ENCODE measurements around the gene STAB2. TPM values are rescaled to one million over a fixed set of nuclear protein-coding genes. Genes with fewer than 3 reads are reported as not detected.

The STAB2 gene, protein sequence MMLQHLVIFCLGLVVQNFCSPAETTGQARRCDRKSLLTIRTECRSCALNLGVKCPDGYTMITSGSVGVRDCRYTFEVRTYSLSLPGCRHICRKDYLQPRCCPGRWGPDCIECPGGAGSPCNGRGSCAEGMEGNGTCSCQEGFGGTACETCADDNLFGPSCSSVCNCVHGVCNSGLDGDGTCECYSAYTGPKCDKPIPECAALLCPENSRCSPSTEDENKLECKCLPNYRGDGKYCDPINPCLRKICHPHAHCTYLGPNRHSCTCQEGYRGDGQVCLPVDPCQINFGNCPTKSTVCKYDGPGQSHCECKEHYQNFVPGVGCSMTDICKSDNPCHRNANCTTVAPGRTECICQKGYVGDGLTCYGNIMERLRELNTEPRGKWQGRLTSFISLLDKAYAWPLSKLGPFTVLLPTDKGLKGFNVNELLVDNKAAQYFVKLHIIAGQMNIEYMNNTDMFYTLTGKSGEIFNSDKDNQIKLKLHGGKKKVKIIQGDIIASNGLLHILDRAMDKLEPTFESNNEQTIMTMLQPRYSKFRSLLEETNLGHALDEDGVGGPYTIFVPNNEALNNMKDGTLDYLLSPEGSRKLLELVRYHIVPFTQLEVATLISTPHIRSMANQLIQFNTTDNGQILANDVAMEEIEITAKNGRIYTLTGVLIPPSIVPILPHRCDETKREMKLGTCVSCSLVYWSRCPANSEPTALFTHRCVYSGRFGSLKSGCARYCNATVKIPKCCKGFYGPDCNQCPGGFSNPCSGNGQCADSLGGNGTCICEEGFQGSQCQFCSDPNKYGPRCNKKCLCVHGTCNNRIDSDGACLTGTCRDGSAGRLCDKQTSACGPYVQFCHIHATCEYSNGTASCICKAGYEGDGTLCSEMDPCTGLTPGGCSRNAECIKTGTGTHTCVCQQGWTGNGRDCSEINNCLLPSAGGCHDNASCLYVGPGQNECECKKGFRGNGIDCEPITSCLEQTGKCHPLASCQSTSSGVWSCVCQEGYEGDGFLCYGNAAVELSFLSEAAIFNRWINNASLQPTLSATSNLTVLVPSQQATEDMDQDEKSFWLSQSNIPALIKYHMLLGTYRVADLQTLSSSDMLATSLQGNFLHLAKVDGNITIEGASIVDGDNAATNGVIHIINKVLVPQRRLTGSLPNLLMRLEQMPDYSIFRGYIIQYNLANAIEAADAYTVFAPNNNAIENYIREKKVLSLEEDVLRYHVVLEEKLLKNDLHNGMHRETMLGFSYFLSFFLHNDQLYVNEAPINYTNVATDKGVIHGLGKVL (N-terminal part only)
- 0.03 TPM for total RNA-seq
- long read RNA-seq, result 0 reads

GRCh38 chr12:103586791-103587370 is at the start of gene STAB2:
Gene STAB2 (plus strand): TSS chr12:103587273. CDS start chr12:103587477, 204 bp downstream.
- H3K27me3 ChIP-seq (ENCODE audit: low read depth), result peaks cover 12% of the 10 kb centered on the region
- H3K36me3 ChIP-seq, result no peaks in the 10 kb centered on the region
- H3K4me3 ChIP-seq, result no peak within 1 kb of the TSS
- TF ChIP-seq, protein P1, sequence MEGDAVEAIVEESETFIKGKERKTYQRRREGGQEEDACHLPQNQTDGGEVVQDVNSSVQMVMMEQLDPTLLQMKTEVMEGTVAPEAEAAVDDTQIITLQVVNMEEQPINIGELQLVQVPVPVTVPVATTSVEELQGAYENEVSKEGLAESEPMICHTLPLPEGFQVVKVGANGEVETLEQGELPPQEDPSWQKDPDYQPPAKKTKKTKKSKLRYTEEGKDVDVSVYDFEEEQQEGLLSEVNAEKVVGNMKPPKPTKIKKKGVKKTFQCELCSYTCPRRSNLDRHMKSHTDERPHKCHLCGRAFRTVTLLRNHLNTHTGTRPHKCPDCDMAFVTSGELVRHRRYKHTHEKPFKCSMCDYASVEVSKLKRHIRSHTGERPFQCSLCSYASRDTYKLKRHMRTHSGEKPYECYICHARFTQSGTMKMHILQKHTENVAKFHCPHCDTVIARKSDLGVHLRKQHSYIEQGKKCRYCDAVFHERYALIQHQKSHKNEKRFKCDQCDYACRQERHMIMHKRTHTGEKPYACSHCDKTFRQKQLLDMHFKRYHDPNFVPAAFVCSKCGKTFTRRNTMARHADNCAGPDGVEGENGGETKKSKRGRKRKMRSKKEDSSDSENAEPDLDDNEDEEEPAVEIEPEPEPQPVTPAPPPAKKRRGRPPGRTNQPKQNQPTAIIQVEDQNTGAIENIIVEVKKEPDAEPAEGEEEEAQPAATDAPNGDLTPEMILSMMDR (IDR thresholded peaks at IDR 0.05; ENCODE audit: borderline replicate concordance), result no peak
- no peak for DNase-seq
- H3K4me1 ChIP-seq, result no peaks in the 10 kb centered on the region
- no peaks in the 10 kb centered on the region for H3K9me3 ChIP-seq (replicated peaks)
- H3K27ac ChIP-seq (replicated peaks), result no peak within 1 kb of the TSS
- intact Hi-C loops (cut with micrococcal nuclease), result no loop called here

DNA sequence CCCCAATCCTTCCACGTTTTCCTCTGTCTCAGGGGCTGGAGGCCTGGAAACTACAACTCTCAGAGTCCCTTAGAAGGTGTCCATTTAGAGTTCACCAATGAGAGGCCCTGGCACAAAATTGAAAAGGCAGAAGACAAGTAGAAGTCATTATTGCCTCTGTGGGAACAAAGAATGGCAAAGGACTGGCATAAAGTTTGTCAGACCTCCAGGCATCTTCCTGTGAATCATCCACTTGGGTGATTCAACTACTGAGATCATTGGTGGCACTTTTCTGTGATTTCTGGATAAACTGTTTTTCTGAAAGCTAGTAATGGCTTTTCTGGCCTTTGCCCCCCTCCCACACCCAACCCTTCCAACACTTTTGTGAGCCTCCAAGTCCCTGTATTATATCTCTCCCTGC is 48.7 kb upstream of the STAB2 start:
- intact Hi-C loops (cut with micrococcal nuclease), result no loop called here
- no peaks in the 10 kb centered on the region for H3K9me3 ChIP-seq (replicated peaks)
- no peak overlapping the region for H3K4me3 ChIP-seq
- H3K27me3 ChIP-seq (ENCODE audit: low read depth), result peaks cover 5% of the 10 kb centered on the region
- DNase-seq, result no peak
- H3K4me1 ChIP-seq, result no peaks in the 10 kb centered on the region
- TF ChIP-seq, protein P1 (IDR thresholded peaks at IDR 0.05; ENCODE audit: borderline replicate concordance), result no peak
- H3K36me3 ChIP-seq, result no peaks in the 10 kb centered on the region
- H3K27ac ChIP-seq (replicated peaks), result no peak overlapping the region

- intact Hi-C loops (cut with micrococcal nuclease), result no loop called here
Measured at GRCh38 chr12:103540319-103540718, 46.8 kb upstream of the STAB2 start.

DNA sequence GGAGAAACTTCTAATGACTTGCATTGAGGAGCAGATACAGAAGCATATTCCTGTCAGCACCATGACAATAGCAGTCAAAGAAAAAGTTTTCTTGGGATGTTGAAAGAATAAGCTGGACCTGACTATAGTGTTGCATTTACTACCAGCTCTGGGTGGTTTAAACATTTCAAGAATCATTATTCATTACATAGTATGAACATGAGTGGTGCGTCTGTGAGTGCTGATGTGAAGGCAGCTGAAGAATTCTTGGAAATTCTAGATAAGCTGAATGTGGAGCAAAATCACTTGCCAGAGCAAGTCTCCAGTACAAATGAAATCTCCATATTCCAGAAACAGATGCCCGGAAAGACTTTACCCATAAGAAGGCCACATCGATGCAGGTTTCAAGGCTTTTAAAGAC is 45.0 kb upstream of the STAB2 start:
- H3K27me3 ChIP-seq (ENCODE audit: low read depth), result peaks cover 16% of the 10 kb centered on the region
- no peak overlapping the region for H3K27ac ChIP-seq (replicated peaks)
- DNase-seq, result no peak
- no peaks in the 10 kb centered on the region for H3K4me1 ChIP-seq
- H3K4me3 ChIP-seq, result no peak overlapping the region
- intact Hi-C loops (cut with micrococcal nuclease), result no loop called here
- no peaks in the 10 kb centered on the region for H3K36me3 ChIP-seq
- TF ChIP-seq, protein P1 (IDR thresholded peaks at IDR 0.05; ENCODE audit: borderline replicate concordance), result no peak
- no peaks in the 10 kb centered on the region for H3K9me3 ChIP-seq (replicated peaks)

More at GRCh38 chr12:103540319-103540718, 46.8 kb upstream of the STAB2 start:
- no peak overlapping the region for H3K4me3 ChIP-seq
- TF ChIP-seq, protein P1 (IDR thresholded peaks at IDR 0.05; ENCODE audit: borderline replicate concordance), result no peak
- no peak for DNase-seq
- no peaks in the 10 kb centered on the region for H3K27me3 ChIP-seq (ENCODE audit: low read depth)
- H3K9me3 ChIP-seq (replicated peaks), result no peaks in the 10 kb centered on the region
- H3K27ac ChIP-seq (replicated peaks), result no peak overlapping the region
- H3K36me3 ChIP-seq, result no peaks in the 10 kb centered on the region
- no peaks in the 10 kb centered on the region for H3K4me1 ChIP-seq
